Measurements from ENCODE around the gene CCDC167. TPM values are rescaled to one million over a fixed set of nuclear protein-coding genes. Genes with fewer than 3 reads are reported as not detected.

The CCDC167 gene
- total and polyA plus RNA-seq, 2 donors from 2014 or later: 15.7 to 63.5 TPM

DNA sequence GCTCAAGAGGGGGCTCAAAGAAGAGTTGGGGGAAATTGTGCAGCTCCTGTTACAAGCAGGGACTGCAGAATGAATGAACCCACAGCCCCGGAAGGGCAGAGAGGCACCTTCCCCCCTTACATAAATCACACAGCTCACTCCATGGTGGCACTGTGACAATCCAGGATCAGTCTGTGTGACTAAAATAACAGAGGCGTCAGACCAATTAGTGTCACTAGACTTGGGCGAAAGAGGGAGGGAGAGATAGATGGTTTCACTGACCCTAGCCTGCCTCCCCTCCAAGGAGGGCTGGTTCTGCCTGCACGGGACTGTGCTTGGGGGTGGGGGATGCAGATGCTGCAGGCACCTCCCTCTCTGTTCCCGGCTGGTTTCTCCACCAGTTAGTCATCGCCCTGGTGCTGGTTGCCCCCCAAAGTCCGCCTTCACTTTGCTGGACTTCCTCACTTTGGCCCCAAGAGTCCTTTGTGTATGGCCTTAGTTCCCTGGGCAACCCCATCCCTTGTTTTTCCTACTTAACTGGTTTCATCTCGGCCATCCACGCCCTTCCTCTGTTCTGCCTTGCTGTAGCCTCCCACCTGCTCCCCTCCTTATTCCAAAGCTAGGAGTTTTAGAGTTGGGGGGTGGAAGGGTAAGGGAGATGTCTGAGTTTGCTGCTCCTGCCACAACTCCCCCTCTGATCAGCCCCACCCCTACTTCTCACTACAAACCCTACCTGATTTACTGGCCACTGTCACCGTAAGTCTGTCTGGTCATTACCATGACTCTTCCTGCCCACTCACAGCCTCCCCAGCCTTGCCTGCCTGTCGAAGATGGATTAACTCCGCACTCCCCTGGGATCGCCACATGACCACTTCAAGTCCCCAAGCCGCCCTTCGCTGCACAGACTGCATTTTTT is 17.7 kb downstream of the CCDC167 start:
- Histone ChIP-seq H3K4me1 (ENCODE audit: control insufficient read depth in 2 of 3, insufficient read depth in 2 of 3, low read depth in 1 of 3, low read length in 3 of 3) (no peaks in the 10 kb centered on the region), H3K27me3 (ENCODE audit: control insufficient read depth, insufficient read depth, low read length) (no peaks in the 10 kb centered on the region), H3K4me3 (ENCODE audit: low read length in 3 of 3) (no peak overlapping the region), H3K36me3 (ENCODE audit: control insufficient read depth in 2 of 3, insufficient read depth in 3 of 3, low read length in 3 of 3) (peaks cover 0 to 41% (median 18%) of the 10 kb centered on the region in 3 donors), H3K27ac (ENCODE audit: low read depth in 2 of 2, low read length in 2 of 2) (no peak overlapping the region), H3K9me3 (ENCODE audit: control insufficient read depth in 2 of 3, insufficient read depth in 1 of 3, low read length in 3 of 3) (no peaks in the 10 kb centered on the region), H3K9ac (ENCODE audit: low read length in 3 of 3) (no peak overlapping the region)
- intact Hi-C loops (cut with DNase I): loop anchor here (10.0 kb wide), 2 partner anchors 83 to 213 kb away; partner anchors contain the start of gene MDGA1
- TF ChIP-seq, protein P1, sequence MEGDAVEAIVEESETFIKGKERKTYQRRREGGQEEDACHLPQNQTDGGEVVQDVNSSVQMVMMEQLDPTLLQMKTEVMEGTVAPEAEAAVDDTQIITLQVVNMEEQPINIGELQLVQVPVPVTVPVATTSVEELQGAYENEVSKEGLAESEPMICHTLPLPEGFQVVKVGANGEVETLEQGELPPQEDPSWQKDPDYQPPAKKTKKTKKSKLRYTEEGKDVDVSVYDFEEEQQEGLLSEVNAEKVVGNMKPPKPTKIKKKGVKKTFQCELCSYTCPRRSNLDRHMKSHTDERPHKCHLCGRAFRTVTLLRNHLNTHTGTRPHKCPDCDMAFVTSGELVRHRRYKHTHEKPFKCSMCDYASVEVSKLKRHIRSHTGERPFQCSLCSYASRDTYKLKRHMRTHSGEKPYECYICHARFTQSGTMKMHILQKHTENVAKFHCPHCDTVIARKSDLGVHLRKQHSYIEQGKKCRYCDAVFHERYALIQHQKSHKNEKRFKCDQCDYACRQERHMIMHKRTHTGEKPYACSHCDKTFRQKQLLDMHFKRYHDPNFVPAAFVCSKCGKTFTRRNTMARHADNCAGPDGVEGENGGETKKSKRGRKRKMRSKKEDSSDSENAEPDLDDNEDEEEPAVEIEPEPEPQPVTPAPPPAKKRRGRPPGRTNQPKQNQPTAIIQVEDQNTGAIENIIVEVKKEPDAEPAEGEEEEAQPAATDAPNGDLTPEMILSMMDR (IDR thresholded peaks at IDR 0.05; ENCODE audit: borderline replicate concordance, extremely low read depth, insufficient read depth): no peak
- FAIRE-seq: no peak
- peak in 4 of 5 donors; percentile 81 to 94 (median 87) for DNase-seq

- Histone ChIP-seq H3K9me3 (ENCODE audit: control insufficient read depth in 2 of 3, insufficient read depth in 1 of 3, low read length in 3 of 3) (no peaks in the 10 kb centered on the region), H3K9ac (ENCODE audit: low read length in 3 of 3) (no peak overlapping the region), H3K27me3 (ENCODE audit: control insufficient read depth, insufficient read depth, low read length) (no peaks in the 10 kb centered on the region), H3K36me3 (ENCODE audit: control insufficient read depth in 2 of 3, insufficient read depth in 3 of 3, low read length in 3 of 3) (peaks cover 0 to 50% (median 23%) of the 10 kb centered on the region in 3 donors), H3K27ac (ENCODE audit: low read depth in 2 of 2, low read length in 2 of 2) (no peak overlapping the region), H3K4me3 (ENCODE audit: low read length in 3 of 3) (no peak overlapping the region), H3K4me1 (ENCODE audit: control insufficient read depth in 2 of 3, insufficient read depth in 2 of 3, low read depth in 1 of 3, low read length in 3 of 3) (no peaks in the 10 kb centered on the region)
- intact Hi-C loops (cut with DNase I): loop anchor here (10.0 kb wide), 2 partner anchors 84 to 214 kb away; partner anchors contain the start of gene MDGA1
- FAIRE-seq (no peak), DNase-seq (peak in 1 of 5 donors; percentile 44)
- TF ChIP-seq, protein P1 (IDR thresholded peaks at IDR 0.05; ENCODE audit: borderline replicate concordance, extremely low read depth, insufficient read depth): no peak
Measured at GRCh38 chr6:37480951-37481534, 18.6 kb downstream of the CCDC167 start.

GRCh38 chr6:37480118-37480736 is 19.5 kb downstream of the CCDC167 start:
- no peak for DNase-seq
- FAIRE-seq: no peak
- H3K36me3 ChIP-seq (ENCODE audit: control insufficient read depth in 2 of 3, insufficient read depth in 3 of 3, low read length in 3 of 3): peaks cover 0 to 57% (median 28%) of the 10 kb centered on the region in 3 donors
- intact Hi-C loops (cut with DNase I): loop anchor here (10.0 kb wide), 2 partner anchors 85 to 215 kb away; partner anchors contain the start of gene MDGA1
- no peaks in the 10 kb centered on the region for H3K4me1 ChIP-seq (ENCODE audit: control insufficient read depth in 2 of 3, insufficient read depth in 2 of 3, low read depth in 1 of 3, low read length in 3 of 3)
- no peak overlapping the region for H3K4me3 ChIP-seq (ENCODE audit: low read length in 3 of 3)
- H3K9me3 ChIP-seq (ENCODE audit: control insufficient read depth in 2 of 3, insufficient read depth in 1 of 3, low read length in 3 of 3): no peaks in the 10 kb centered on the region
- TF ChIP-seq, protein P1 (IDR thresholded peaks at IDR 0.05; ENCODE audit: borderline replicate concordance, extremely low read depth, insufficient read depth): no peak
- no peaks in the 10 kb centered on the region for H3K27me3 ChIP-seq (ENCODE audit: control insufficient read depth, insufficient read depth, low read length)
- no peak overlapping the region for H3K9ac ChIP-seq (ENCODE audit: low read length in 3 of 3)
- H3K27ac ChIP-seq (ENCODE audit: low read depth in 2 of 2, low read length in 2 of 2): no peak overlapping the region

All from kidney (tissue), 14 donors.